RWPE1 (cell line): ENCODE results near the gene KRTAP5-3.

ENCODE experiments used
- CTCF ChIA-PET: fragments of 350-600 bp; sonication (Branson Sonifier 250); formaldehyde crosslinking; extraction: SDS; loops from one replicate; lab custom pipeline; 2021; lab: Yijun Ruan, JAX
- POLR2A ChIA-PET: fragments of 400-600 bp; formaldehyde crosslinking; extraction: SDS; loops from one replicate; lab custom pipeline; 2020; ENCODE audit warnings: antibody characterized with exemption; ENCODE audit not compliant: low non-redundant PET; lab: Yijun Ruan, JAX
- DNase-seq: peaks from one replicate; pipeline ENCODE4 v3.0.0; 2012; ENCODE audit warnings: low spot score
- H3K27ac ChIP-seq: fragments of 450-650 bp; 2 replicates; pipeline ENCODE4 v1.5.1; 2017
- CTCF ChIP-seq: fragments of 450-650 bp; conservative IDR thresholded peaks from 2 replicates; pipeline ENCODE4 v1.5.1; 2017; ENCODE audit warnings: low read depth, mild to moderate bottlenecking

The KRTAP5-3 gene

GRCh38 chr11:1653541-1654387 lies 45.5 kb upstream of the KRTAP5-3 start:
- H3K27ac ChIP-seq: no peak overlapping the region
- CTCF ChIA-PET: interaction anchor here (0.6 to 4.1 kb wide), 14 partner anchors 13 to 877 kb away, joined by 3 to 62 read pairs (median 8); no protein-coding TSS in a partner anchor
- POLR2A ChIA-PET: interaction anchor here (0.6 kb wide), 1 partner anchor 723 kb away, joined by 4 read pairs; no protein-coding TSS in a partner anchor
- TF ChIP-seq CTCF: no peak
- no peak for DNase-seq

- ChIA-PET CTCF (interaction anchor here (0.5 to 4.1 kb wide), 55 partner anchors 10 to 767 kb away, joined by 3 to 62 read pairs (median 4); partner anchors contain the start of gene SYT8), POLR2A (interaction anchor here (0.6 to 0.7 kb wide), 2 partner anchors 91 to 724 kb away, joined by 3 to 4 read pairs; no protein-coding TSS in a partner anchor)
- peak; percentile 91 for TF ChIP-seq CTCF
- DNase-seq: peak; percentile 77
- H3K27ac ChIP-seq: no peak overlapping the region
These were observed 44.7 kb upstream of the KRTAP5-3 start for GRCh38 chr11:1652771-1653540.

DNA sequence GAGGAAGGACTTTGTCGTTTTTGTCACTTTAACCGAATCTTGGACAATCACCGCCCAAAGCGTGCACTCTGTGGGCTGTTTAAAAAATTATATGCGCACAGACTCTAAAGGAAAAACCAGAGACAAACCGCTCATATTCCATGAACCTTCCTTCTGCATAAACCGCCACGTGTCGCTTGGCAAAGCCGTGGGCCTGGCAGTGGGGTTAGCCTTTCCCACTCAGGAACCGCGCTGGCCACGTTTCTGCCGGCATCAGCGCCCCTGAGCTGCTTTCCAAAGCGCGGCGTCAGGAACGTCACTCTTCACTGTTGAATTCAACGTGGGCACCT lies 44.1 kb upstream of the KRTAP5-3 start:
- CTCF ChIA-PET: interaction anchor here (0.5 to 4.1 kb wide), 49 partner anchors 9 to 767 kb away, joined by 3 to 62 read pairs (median 5); partner anchors contain the start of gene SYT8
- no peak overlapping the region for H3K27ac ChIP-seq
- POLR2A ChIA-PET: interaction anchor here (0.7 kb wide), 1 partner anchor 91 kb away, joined by 3 read pairs; no protein-coding TSS in a partner anchor
- TF ChIP-seq CTCF: no peak
- DNase-seq: no peak

- POLR2A ChIA-PET: no interaction called here
These were observed 43.8 kb upstream of the KRTAP5-3 start for GRCh38 chr11:1652026-1652425.

GRCh38 chr11:1651411-1651980 lies 43.2 kb upstream of the KRTAP5-3 start:
- TF ChIP-seq CTCF: no peak
- H3K27ac ChIP-seq: 0 out of 2 replicates have a peak overlapping the region, but pooled peaks have one; percentile 2
- DNase-seq: no peak
- ChIA-PET POLR2A (no interaction called here), CTCF (interaction anchor here (1.6 to 4.1 kb wide), 4 partner anchors 21 to 499 kb away, joined by 5 to 62 read pairs (median 11); no protein-coding TSS in a partner anchor)

More at GRCh38 chr11:1652026-1652425, 43.8 kb upstream of the KRTAP5-3 start:
- DNase-seq: no peak
- no peak overlapping the region for H3K27ac ChIP-seq
- CTCF ChIA-PET: interaction anchor here (0.5 to 4.1 kb wide), 46 partner anchors 9 to 767 kb away, joined by 3 to 62 read pairs (median 5); partner anchors contain the start of gene SYT8
- no peak for TF ChIP-seq CTCF
